ENCODE results near the gene STAC2. TPM values are rescaled to one million over a fixed set of nuclear protein-coding genes. Genes with fewer than 3 reads are reported as not detected.

The STAC2 gene, protein sequence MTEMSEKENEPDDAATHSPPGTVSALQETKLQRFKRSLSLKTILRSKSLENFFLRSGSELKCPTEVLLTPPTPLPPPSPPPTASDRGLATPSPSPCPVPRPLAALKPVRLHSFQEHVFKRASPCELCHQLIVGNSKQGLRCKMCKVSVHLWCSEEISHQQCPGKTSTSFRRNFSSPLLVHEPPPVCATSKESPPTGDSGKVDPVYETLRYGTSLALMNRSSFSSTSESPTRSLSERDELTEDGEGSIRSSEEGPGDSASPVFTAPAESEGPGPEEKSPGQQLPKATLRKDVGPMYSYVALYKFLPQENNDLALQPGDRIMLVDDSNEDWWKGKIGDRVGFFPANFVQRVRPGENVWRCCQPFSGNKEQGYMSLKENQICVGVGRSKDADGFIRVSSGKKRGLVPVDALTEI
- 0.82 TPM in 1 of 2 replicates, not detected in the other for total RNA-seq

DNA sequence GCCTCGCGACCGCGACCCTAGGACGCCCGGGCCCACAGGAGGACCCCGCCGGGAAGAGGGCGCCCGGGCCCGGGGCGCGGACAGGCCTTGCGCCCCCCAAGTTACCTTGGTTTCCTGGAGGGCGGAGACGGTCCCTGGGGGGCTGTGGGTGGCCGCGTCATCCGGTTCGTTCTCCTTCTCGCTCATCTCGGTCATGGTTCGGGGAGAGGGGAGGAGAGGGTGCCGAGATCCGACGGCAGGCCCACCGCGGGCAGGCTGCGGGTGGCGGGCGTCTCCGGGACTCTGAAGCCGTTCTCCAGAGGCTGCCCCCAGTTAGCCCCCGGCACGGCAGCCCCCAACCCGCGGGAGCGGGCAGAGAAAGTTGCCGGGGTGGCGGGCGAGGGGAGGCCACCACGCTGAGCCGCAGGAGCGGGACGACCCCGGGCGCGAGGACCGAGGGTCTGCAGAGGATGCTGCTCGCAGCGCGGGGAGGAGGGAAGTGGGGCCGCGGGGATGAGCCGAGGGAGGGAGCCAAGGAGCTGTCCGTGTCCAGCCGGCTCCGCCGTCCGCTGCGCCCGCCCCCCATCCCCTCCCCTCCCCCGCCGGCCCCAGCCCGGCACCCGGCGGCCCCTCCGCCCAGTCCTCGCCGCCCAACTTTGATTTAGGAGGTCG is at the start of gene STAC2:
TSS of gene STAC2 (minus strand) at position 638 of the 651 bp plus-strand sequence. CDS start at position 195, 443 bp downstream.

DNA sequence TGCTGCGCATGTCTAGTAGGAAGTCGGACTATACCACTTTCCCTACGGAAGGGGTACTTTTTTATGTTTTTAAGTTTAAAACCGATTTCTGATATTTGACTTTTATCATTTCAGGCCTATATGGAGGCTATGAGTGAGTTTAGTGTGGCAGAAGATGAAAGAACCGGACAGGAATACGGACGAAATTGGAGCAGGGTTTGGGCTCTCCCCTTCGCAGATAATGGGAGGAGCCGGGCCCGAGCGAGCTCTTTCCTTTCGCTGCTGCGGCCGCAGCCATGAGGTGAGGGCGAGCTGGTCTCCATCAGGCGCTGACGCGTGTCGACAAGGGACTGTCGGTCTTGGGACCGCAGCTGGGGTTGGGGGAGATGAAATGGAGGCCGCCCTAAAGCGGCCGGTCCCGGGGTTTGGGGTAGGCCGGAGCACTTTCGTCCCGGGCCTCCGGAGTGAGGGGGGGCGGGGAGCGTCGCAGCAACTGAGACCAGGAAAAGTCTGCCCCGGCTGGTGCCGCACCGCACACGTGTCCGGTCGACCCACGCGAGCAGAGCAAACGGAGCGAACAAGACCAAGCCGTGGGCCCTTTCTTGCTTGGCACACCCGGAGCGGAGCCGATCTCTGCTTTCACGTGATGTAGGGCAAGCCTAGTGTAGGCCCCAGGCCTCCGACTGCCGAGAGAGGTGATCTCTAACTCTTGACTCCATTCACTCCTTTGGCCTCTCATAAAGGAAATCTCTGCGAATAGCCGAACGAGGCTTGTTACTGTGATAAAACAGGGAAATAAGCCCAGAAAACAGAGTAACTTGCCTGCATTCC is 25.5 kb downstream of the STAC2 start, which contains the start of gene RPL19:
TSS of gene RPL19 (plus strand) at position 214 of the 810 bp plus-strand sequence. CDS start at position 276, 62 bp downstream.

DNA sequence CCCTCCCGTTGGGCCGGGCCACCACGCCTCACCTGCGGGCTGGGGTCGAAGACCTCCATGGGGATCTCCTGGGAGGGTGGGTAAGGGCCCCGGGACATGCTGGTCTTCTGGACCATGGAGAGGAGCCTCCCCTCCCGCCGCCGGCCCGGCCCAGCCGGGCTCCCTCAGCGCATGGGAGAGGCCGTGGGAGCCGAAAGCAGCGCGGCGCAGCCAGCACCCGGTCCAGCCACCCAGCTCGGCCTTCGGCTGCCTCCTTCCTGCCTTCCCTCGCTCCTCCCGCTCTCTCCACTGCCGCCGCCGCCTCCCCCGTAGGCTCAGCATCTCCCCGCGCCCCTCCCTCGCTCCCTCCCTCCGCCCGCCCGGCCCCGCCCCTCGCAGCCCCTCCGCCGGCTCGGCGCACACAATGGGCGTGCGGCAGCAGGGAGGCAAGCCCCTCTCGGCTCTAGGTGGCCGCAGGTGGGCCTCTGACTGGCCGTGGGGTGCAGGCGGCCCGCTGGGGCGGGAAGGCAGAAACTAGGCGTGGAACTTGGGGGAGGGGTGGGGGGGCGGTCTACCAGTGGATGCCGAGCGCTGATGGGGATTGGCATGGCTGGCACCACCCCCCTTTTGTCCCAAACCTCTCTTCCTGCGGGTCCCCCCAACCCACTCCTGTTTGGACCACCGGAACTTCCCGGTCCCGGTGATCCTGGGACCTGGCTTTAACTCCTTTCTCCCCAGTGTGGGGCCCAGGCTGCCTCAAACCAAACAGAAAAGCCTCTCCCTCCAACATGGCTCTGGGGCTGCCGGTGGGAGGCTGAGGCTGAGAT is 28.2 kb downstream of the STAC2 start, which contains the start of gene CACNB1:
TSS of gene CACNB1 (minus strand) at position 290 of the 806 bp plus-strand sequence. CDS start at position 116, 174 bp downstream.

DNA sequence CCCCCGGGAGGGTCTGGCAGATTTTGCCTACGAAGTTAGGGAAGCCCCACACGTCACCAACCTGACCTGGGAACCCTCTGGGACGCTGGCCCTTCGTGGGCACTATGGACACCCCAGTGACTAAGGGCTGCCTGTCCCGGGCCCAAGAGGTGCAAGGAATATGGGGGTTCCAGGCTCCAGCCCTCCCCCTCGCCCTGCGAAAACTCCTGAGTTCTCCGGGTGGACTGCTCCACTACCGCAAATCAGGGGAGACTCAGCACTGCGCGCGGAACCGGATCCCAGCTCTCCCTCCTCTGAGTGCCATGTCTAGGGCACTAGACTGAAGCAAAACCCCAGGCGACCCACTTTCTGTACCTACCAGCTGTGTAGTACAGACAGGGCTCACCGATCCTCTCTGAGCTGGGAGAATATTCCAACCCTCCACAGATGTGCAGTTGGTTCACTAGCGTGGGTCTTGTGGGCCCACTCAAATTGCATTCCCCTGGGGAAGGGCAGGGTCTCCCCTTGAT is 59.9 kb downstream of the STAC2 start, which contains the start of gene ARL5C:
TSS of gene ARL5C (minus strand) at position 321 of the 509 bp plus-strand sequence. CDS start 401 bp downstream, outside the sequence.

Other genes with a start within 250 kb of the STAC2 start
- 0.09 and 0.70 TPM in 2 replicates for gene PLXDC1, start 74.3 kb downstream of the STAC2 start, total RNA-seq
- gene ARL5C, start 59.8 kb downstream of the STAC2 start, total RNA-seq = not detected in 2 replicates
- gene CACNB1, start 28.3 kb downstream of the STAC2 start, total RNA-seq = 6.1 and 21.4 TPM in 2 replicates
- gene RPL19, start 25.7 kb downstream of the STAC2 start, total RNA-seq = 2,601 and 3,126 TPM in 2 replicates
- gene FBXL20, start 175.7 kb upstream of the STAC2 start, total RNA-seq = 11.9 and 12.5 TPM in 2 replicates
- gene MED1, start 225.3 kb upstream of the STAC2 start, total RNA-seq = 14.6 and 19.3 TPM in 2 replicates
- gene CDK12, start 235.5 kb upstream of the STAC2 start, total RNA-seq = 13.4 and 16.6 TPM in 2 replicates

Measured in pericardium fibroblast (primary cell).